ENCODE results near the gene KIAA1328. TPM values are rescaled to one million over a fixed set of nuclear protein-coding genes. Genes with fewer than 3 reads are reported as not detected.

KIAA1328 gene
- total RNA-seq, 1 donor = 8.7 TPM

DNA sequence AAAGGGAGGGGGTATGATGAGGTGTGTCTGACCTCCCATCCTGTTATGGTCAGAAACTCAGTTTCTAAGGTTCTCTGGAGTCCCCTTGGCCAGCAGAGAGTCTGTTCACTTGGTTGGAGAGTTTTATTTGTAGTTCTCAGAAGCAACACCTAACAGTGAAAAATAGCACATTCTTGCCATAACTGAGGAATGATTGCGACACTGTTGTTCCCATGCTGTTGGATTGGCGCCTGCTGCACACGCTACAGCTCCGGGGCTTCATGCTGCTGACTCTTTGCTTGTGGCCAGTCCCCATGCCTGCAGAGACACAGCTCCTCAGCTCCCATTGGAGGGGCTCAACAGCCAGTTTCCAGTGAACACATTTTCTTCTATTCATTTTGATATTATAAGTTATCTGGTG, 42.2 kb upstream of the KIAA1328 start:
- no peak overlapping the region for H3K4me3 ChIP-seq (ENCODE audit: insufficient read depth, low read length)
- H3K4me1 ChIP-seq (ENCODE audit: insufficient read depth, low read length) = peaks cover 9% of the 10 kb centered on the region
- H3K79me2 ChIP-seq (ENCODE audit: insufficient read depth, low read length) = no peaks in the 10 kb centered on the region
- no peaks in the 10 kb centered on the region for H4K20me1 ChIP-seq (ENCODE audit: insufficient read depth, low read length)
- DNase-seq (ENCODE audit: insufficient read length, low spot score, missing footprints) = peak; percentile 74
- H3K27me3 ChIP-seq (ENCODE audit: insufficient read depth, low read length) = no peaks in the 10 kb centered on the region
- H3K27ac ChIP-seq (ENCODE audit: low read depth, low read length) = peak overlapping the region; percentile 19
- H2AFZ ChIP-seq (ENCODE audit: low read length) = no peak overlapping the region
- TF ChIP-seq, protein P1, sequence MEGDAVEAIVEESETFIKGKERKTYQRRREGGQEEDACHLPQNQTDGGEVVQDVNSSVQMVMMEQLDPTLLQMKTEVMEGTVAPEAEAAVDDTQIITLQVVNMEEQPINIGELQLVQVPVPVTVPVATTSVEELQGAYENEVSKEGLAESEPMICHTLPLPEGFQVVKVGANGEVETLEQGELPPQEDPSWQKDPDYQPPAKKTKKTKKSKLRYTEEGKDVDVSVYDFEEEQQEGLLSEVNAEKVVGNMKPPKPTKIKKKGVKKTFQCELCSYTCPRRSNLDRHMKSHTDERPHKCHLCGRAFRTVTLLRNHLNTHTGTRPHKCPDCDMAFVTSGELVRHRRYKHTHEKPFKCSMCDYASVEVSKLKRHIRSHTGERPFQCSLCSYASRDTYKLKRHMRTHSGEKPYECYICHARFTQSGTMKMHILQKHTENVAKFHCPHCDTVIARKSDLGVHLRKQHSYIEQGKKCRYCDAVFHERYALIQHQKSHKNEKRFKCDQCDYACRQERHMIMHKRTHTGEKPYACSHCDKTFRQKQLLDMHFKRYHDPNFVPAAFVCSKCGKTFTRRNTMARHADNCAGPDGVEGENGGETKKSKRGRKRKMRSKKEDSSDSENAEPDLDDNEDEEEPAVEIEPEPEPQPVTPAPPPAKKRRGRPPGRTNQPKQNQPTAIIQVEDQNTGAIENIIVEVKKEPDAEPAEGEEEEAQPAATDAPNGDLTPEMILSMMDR (IDR thresholded peaks at IDR 0.05; ENCODE audit: extremely low read depth, low read depth, low read length) = no peak
- H3K36me3 ChIP-seq (ENCODE audit: insufficient read depth, low read length) = no peaks in the 10 kb centered on the region
- H3K4me2 ChIP-seq (ENCODE audit: insufficient read depth, low read length) = peak overlapping the region; percentile 40
- no peaks in the 10 kb centered on the region for H3K9me3 ChIP-seq (ENCODE audit: low read depth, low read length)

DNA sequence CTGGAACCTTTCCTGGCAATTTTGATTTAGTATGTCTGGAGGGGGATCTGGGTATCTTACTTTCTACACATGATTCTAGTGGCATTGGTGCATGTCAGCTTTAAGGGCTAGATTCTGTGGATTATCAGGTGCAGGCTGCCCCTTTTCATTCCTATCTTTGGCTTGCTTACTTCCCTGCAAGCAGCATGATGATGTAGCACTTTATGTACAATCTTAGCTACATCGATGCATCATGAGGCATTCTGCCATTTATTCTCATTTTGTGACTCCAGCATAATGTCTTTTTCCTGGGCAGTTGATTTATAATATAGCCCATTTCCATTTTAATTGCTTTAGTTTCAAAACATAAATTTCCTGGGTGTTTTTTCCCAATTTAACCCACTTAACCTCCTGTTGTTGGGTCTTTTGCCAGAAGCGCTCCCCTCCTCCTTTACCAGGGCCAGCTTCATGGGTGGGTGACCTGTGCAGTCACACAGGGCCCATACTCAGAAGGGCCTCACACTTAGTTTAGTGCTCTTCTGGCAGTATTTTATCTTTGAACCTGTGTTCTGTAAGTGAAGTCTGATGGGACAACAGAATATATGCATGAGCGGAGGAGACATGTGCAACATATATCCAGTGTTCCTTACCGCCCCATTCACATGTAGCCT, 36.2 kb upstream of the KIAA1328 start:
- Histone ChIP-seq H4K20me1 (ENCODE audit: insufficient read depth, low read length) (no peaks in the 10 kb centered on the region), H3K79me2 (ENCODE audit: insufficient read depth, low read length) (no peaks in the 10 kb centered on the region), H3K27me3 (ENCODE audit: insufficient read depth, low read length) (no peaks in the 10 kb centered on the region), H3K27ac (ENCODE audit: low read depth, low read length) (no peak overlapping the region), H3K4me3 (ENCODE audit: insufficient read depth, low read length) (no peak overlapping the region), H3K36me3 (ENCODE audit: insufficient read depth, low read length) (peaks cover 25% of the 10 kb centered on the region), H2AFZ (ENCODE audit: low read length) (no peak overlapping the region), H3K4me2 (ENCODE audit: insufficient read depth, low read length) (no peak overlapping the region), H3K9me3 (ENCODE audit: low read depth, low read length) (no peaks in the 10 kb centered on the region), H3K4me1 (ENCODE audit: insufficient read depth, low read length) (no peaks in the 10 kb centered on the region)
- no peak for DNase-seq (ENCODE audit: insufficient read length, low spot score, missing footprints)
- TF ChIP-seq, protein P1 (IDR thresholded peaks at IDR 0.05; ENCODE audit: extremely low read depth, low read depth, low read length) = no peak

DNA sequence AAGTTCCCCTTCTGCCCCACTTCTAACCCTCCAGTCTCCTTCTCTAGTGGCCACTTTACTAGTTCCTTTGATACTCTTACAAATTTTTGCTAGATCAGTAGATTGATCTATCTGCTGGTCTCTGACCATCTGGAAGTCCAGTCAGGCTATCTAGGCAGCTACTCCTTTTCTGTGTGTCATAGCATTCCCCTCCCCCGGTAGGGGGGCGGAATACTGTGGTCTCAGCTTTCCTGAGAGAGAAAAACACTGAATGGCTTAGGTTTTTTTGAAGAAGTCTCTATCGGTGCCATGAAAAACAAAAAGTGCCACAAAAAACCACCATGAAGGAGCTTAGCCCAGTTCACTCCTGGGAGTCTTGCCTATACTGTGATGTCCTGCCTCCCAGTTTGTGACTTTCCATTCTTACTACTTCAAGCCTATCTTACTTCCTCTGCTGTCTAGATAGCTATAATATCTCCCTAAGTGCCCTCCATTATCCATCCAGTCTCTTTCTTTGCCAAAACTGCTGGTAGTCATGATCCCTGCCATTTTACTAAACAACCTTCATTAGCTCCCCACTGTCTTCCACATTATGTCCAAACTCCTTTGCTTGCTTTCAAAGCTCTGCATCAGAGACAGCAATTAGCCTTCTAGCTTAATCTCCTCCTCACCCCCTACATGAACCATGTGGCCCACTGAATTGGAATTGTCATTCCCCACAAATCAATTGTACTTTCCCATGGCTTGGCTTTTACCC, 30.0 kb upstream of the KIAA1328 start:
- no peaks in the 10 kb centered on the region for H3K79me2 ChIP-seq (ENCODE audit: insufficient read depth, low read length)
- peak overlapping the region; percentile 39 for H2AFZ ChIP-seq (ENCODE audit: low read length)
- no peaks in the 10 kb centered on the region for H4K20me1 ChIP-seq (ENCODE audit: insufficient read depth, low read length)
- H3K27ac ChIP-seq (ENCODE audit: low read depth, low read length) = peak overlapping the region; percentile 17
- peaks cover 8% of the 10 kb centered on the region for H3K4me1 ChIP-seq (ENCODE audit: insufficient read depth, low read length)
- no peak overlapping the region for H3K4me3 ChIP-seq (ENCODE audit: insufficient read depth, low read length)
- peak; percentile 65 for DNase-seq (ENCODE audit: insufficient read length, low spot score, missing footprints)
- H3K4me2 ChIP-seq (ENCODE audit: insufficient read depth, low read length) = no peak overlapping the region
- H3K36me3 ChIP-seq (ENCODE audit: insufficient read depth, low read length) = peaks cover 51% of the 10 kb centered on the region
- H3K9me3 ChIP-seq (ENCODE audit: low read depth, low read length) = no peaks in the 10 kb centered on the region
- no peaks in the 10 kb centered on the region for H3K27me3 ChIP-seq (ENCODE audit: insufficient read depth, low read length)
- TF ChIP-seq, protein P1 (IDR thresholded peaks at IDR 0.05; ENCODE audit: extremely low read depth, low read depth, low read length) = no peak

DNA sequence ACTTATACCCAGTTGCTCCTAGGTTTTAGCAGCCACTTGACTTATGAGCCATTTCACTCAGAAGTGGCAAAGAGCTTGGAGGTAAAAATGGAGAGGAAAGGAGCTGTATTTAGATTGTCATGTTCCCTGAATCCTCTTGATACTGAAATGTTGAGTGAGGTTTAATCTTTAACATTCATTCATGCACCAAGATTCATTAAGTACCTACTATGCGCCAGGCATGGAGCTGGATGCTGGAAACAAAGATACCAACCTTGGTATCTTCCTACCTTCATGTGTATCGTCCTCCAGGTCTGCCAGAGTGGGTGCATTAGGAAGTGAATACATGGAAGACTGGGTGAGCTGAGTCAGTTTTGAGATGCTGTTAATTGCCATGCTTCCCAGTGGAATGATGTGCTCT, 23.8 kb upstream of the KIAA1328 start:
- TF ChIP-seq, protein P1 (IDR thresholded peaks at IDR 0.05; ENCODE audit: extremely low read depth, low read depth, low read length) = no peak
- H4K20me1 ChIP-seq (ENCODE audit: insufficient read depth, low read length) = no peaks in the 10 kb centered on the region
- H3K36me3 ChIP-seq (ENCODE audit: insufficient read depth, low read length) = peaks cover 47% of the 10 kb centered on the region
- no peaks in the 10 kb centered on the region for H3K9me3 ChIP-seq (ENCODE audit: low read depth, low read length)
- H3K4me2 ChIP-seq (ENCODE audit: insufficient read depth, low read length) = no peak overlapping the region
- H3K4me1 ChIP-seq (ENCODE audit: insufficient read depth, low read length) = peaks cover 12% of the 10 kb centered on the region
- no peak for DNase-seq (ENCODE audit: insufficient read length, low spot score, missing footprints)
- no peak overlapping the region for H2AFZ ChIP-seq (ENCODE audit: low read length)
- no peaks in the 10 kb centered on the region for H3K27me3 ChIP-seq (ENCODE audit: insufficient read depth, low read length)
- no peak overlapping the region for H3K27ac ChIP-seq (ENCODE audit: low read depth, low read length)
- H3K79me2 ChIP-seq (ENCODE audit: insufficient read depth, low read length) = no peaks in the 10 kb centered on the region
- H3K4me3 ChIP-seq (ENCODE audit: insufficient read depth, low read length) = no peak overlapping the region

Data from osteoblast (primary cell).